CD14-positive monocyte (primary cell): ENCODE measurements around the gene CD2BP2. TPM values are rescaled to one million over a fixed set of nuclear protein-coding genes. Genes with fewer than 3 reads are reported as not detected.

ENCODE experiments used
- DNase-seq, 3 donors: peaks; one replicate each; pipeline ENCODE4 v3.0.0-alpha.2; 2011 to 2022
- H2AFZ ChIP-seq: 2 replicates; pipeline ENCODE4 v1.6.0; 2012; ENCODE audit warnings: mild to moderate bottlenecking, low read depth, low read length, inconsistent platforms; ENCODE audit not compliant: insufficient read depth, poor library complexity, severe bottlenecking
- H3K27ac ChIP-seq, 2 donors: 1 replicate in 1 of 2; 2 replicates in 1 of 2; pipeline ENCODE4 v1.5.1; 2012 to 2013; ENCODE audit warnings: low read length in 2 of 2, control low read depth in 1 of 2, inconsistent platforms in 1 of 2, low read depth in 1 of 2, mild to moderate bottlenecking in 1 of 2
- H3K27me3 ChIP-seq, 2 donors: one replicate each; pipeline versions ENCODE4 v1.6.0 to v1.6.1; 2011 to 2013; ENCODE audit warnings: low read length in 2 of 2; ENCODE audit not compliant: control insufficient read depth in 2 of 2, insufficient read depth in 2 of 2
- H3K36me3 ChIP-seq, 2 donors: replicated peaks in 1 of 2; 1 replicate in 1 of 2; 2 replicates in 1 of 2; pipeline versions ENCODE4 v1.5.1 to v1.6.1; 2012 to 2013; ENCODE audit warnings: low read length in 2 of 2, control low read depth in 1 of 2, inconsistent platforms in 1 of 2, mild to moderate bottlenecking in 1 of 2; ENCODE audit not compliant: insufficient read depth in 2 of 2, control insufficient read depth in 1 of 2
- H3K4me1 ChIP-seq, 2 donors: 1 replicate in 1 of 2; 2 replicates in 1 of 2; pipeline versions ENCODE4 v1.5.1 to v1.6.1; 2012 to 2013; ENCODE audit warnings: low read length in 2 of 2, control low read depth in 1 of 2, inconsistent platforms in 1 of 2, mild to moderate bottlenecking in 1 of 2, moderate library complexity in 1 of 2; ENCODE audit not compliant: insufficient read depth in 2 of 2, control insufficient read depth in 1 of 2
- H3K4me2 ChIP-seq: replicated peaks from 2 replicates; pipeline ENCODE3; 2012; ENCODE audit warnings: low read length, moderate library complexity, mild to moderate bottlenecking; ENCODE audit not compliant: poor library complexity, severe bottlenecking; ENCODE audit errors: extremely low read depth
- H3K4me3 ChIP-seq, 3 experiments: fragments of 200-600 bp in 1 of 3; sonication (generic) in 1 of 3; replicated peaks in 1 of 3; 1 replicate in 2 of 3; 2 replicates in 1 of 3; pipeline ENCODE4 v1.5.1; 2011 to 2013; ENCODE audit warnings: low read length in 3 of 3, mild to moderate bottlenecking in 3 of 3, control low read depth in 2 of 3, low read depth in 2 of 3, inconsistent platforms in 1 of 3, moderate library complexity in 1 of 3
- H3K79me2 ChIP-seq: 2 replicates; pipeline ENCODE4 v1.6.0; 2012; ENCODE audit warnings: mild to moderate bottlenecking, control low read depth, inconsistent platforms, low read length, moderate library complexity; ENCODE audit not compliant: insufficient read depth
- H3K9ac ChIP-seq: 2 replicates; pipeline ENCODE4 v1.6.0; 2017; ENCODE audit warnings: low read length, mild to moderate bottlenecking; ENCODE audit not compliant: insufficient read depth, poor library complexity, severe bottlenecking
- H3K9me3 ChIP-seq, 2 donors: replicated peaks in 1 of 2; 1 replicate in 1 of 2; 2 replicates in 1 of 2; pipeline versions ENCODE4 v1.5.1 to v1.6.1; 2012 to 2013; ENCODE audit warnings: low read length in 2 of 2, control low read depth in 1 of 2; ENCODE audit not compliant: control insufficient read depth in 1 of 2, insufficient read depth in 1 of 2
- H4K20me1 ChIP-seq: 2 replicates; pipeline ENCODE4 v1.6.0; 2012; ENCODE audit warnings: mild to moderate bottlenecking, low read length, control low read depth, moderate library complexity; ENCODE audit not compliant: insufficient read depth
- H3K27ac Mint-ChIP-seq, 7 donors: one replicate each; pipeline ENCODE4 v1.8.0; 2020; ENCODE audit warnings: mild to moderate bottlenecking in 7 of 7, mixed read lengths in 7 of 7, moderate library complexity in 6 of 7, inconsistent platforms in 2 of 7
- H3K27me3 Mint-ChIP-seq, 3 donors: one replicate each; pipeline ENCODE4 v1.8.0; 2021 to 2022; ENCODE audit warnings: low read depth in 3 of 3, mild to moderate bottlenecking in 3 of 3, mixed read lengths in 3 of 3, moderate library complexity in 3 of 3, inconsistent platforms in 1 of 3
- H3K36me3 Mint-ChIP-seq, 2 donors: one replicate each; pipeline ENCODE4 v1.8.0; 2020; ENCODE audit warnings: mixed read lengths in 2 of 2, inconsistent platforms in 1 of 2, mild to moderate bottlenecking in 1 of 2
- H3K4me1 Mint-ChIP-seq: one replicate; pipeline ENCODE4 v1.8.0; 2020; ENCODE audit warnings: mild to moderate bottlenecking, mixed read lengths
- H3K4me3 Mint-ChIP-seq, 2 donors: one replicate each; pipeline ENCODE4 v1.8.0; 2020; ENCODE audit warnings: mild to moderate bottlenecking in 2 of 2, mixed read lengths in 2 of 2, moderate library complexity in 1 of 2
- H3K9me3 Mint-ChIP-seq, 7 donors: one replicate each; pipeline ENCODE4 v1.8.0; 2020 to 2022; ENCODE audit warnings: mixed read lengths in 7 of 7, mild to moderate bottlenecking in 6 of 7, moderate library complexity in 6 of 7, inconsistent platforms in 2 of 7
- CTCF ChIP-seq: fragments of 200-600 bp; IDR thresholded peaks from one replicate; pipeline ENCODE4 v1.8.0; 2022; ENCODE audit warnings: antibody characterized with exemption, mild to moderate bottlenecking
- WGBS: methylation state at CpG from one replicate; pipeline ENCODE4 v1.1.5; 2013; ENCODE audit warnings: missing lambda C conversion rate; ENCODE audit not compliant: insufficient coverage; 5-methylcytosine and 5-hydroxymethylcytosine counted together
- intact Hi-C, 2 donors: fragments of 100-400 bp; cut with micrococcal nuclease; formaldehyde crosslinking; loops; one replicate each; pipeline versions ENCODE4 v1.15.0 to v1.15.1; 2023
- polyA plus RNA-seq, 3 donors: library from polyadenylated mRNA; depleted of rRNA in 1 of 3; unstranded in 2 of 3; stranded (reverse) in 1 of 3; fragments of 300-500 nt in 2 of 3; fragments of >200 nt in 1 of 3; fragmentation: Illumina TruSeq in 2 of 3; gene quantifications; 1 replicate in 2 of 3; 2 replicates in 1 of 3; pipeline ENCODE4 v1.2.3, GENCODE V29; 2012 to 2021

The CD2BP2 gene
- polyA plus RNA-seq, 3 donors: 23.9 to 31.8 (median 31.0) TPM

- Mint-ChIP-seq H3K4me1 (peaks cover 19% of the 10 kb centered on the region), H3K36me3 (peaks cover 43 to 47% of the 10 kb centered on the region in 2 donors), H3K27ac (peak overlapping the region in 1 of 7 donors; percentile 14), H3K27me3 (no peaks in the 10 kb centered on the region), H3K9me3 (no peaks in the 10 kb centered on the region), H3K4me3 (no peak overlapping the region)
- WGBS: 24% methylated on average over 3 of the region's 3 CpGs
- H3K9me3 ChIP-seq: no peaks in the 10 kb centered on the region
- peaks cover 31% of the 10 kb centered on the region for H3K79me2 ChIP-seq
- H3K4me3 ChIP-seq: no peak overlapping the region
- peaks cover 10 to 11% of the 10 kb centered on the region in 2 donors for H3K4me1 ChIP-seq
- H3K4me2 ChIP-seq: no peak overlapping the region
- peaks cover 36% of the 10 kb centered on the region for H4K20me1 ChIP-seq
- no peak overlapping the region for H3K9ac ChIP-seq
- intact Hi-C loops: loop anchor here in 1 of 2 donors (10.0 kb wide), 1 partner anchor 55 kb away; the partner anchor contains the start of gene ZNF771
- DNase-seq: no peak
- H2AFZ ChIP-seq: no peak overlapping the region
- peaks cover 35 to 42% of the 10 kb centered on the region in 2 donors for H3K36me3 ChIP-seq
- H3K27me3 ChIP-seq: no peaks in the 10 kb centered on the region
- no peak for TF ChIP-seq CTCF
- no peak overlapping the region for H3K27ac ChIP-seq
Measured at GRCh38 chr16:30349675-30350074, 5.4 kb downstream of the CD2BP2 start.

- 100% methylated on average over 3 of the region's 7 CpGs for WGBS
- Histone ChIP-seq H3K79me2 (peaks cover 23% of the 10 kb centered on the region), H4K20me1 (peaks cover 29% of the 10 kb centered on the region), H3K36me3 (peaks cover 35 to 42% of the 10 kb centered on the region in 2 donors), H3K4me2 (no peak overlapping the region), H3K27me3 (no peaks in the 10 kb centered on the region), H3K4me3 (no peak overlapping the region), H2AFZ (no peak overlapping the region), H3K4me1 (peaks cover 3 to 4% of the 10 kb centered on the region in 2 donors), H3K9ac (no peak overlapping the region), H3K9me3 (no peaks in the 10 kb centered on the region), H3K27ac (no peak overlapping the region)
- H3K4me1 Mint-ChIP-seq: peaks cover 12% of the 10 kb centered on the region
- peaks cover 43 to 47% of the 10 kb centered on the region in 2 donors for H3K36me3 Mint-ChIP-seq
- no peaks in the 10 kb centered on the region for H3K27me3 Mint-ChIP-seq
- H3K27ac Mint-ChIP-seq: peak overlapping the region in 1 of 7 donors; percentile 14
- intact Hi-C loops: no loop called here
- DNase-seq: no peak
- no peak overlapping the region for H3K4me3 Mint-ChIP-seq
- no peaks in the 10 kb centered on the region for H3K9me3 Mint-ChIP-seq
- no peak for TF ChIP-seq CTCF
Measured at GRCh38 chr16:30348929-30349328, 6.2 kb downstream of the CD2BP2 start.
